HEK293 (cell line): ENCODE measurements around the gene ITGA2.

Source experiments
- CTCF ChIA-PET: fragments of 350-600 bp; formaldehyde crosslinking; extraction: SDS; loops from one replicate; lab custom pipeline; 2021; ENCODE audit warnings: antibody characterized with exemption; lab: Yijun Ruan, JAX
- POLR2A ChIA-PET: fragments of 300-600 bp; formaldehyde crosslinking; extraction: SDS; loops from one replicate; lab custom pipeline; 2020; ENCODE audit warnings: antibody characterized with exemption, inconsistent platforms; lab: Yijun Ruan, JAX
- H3K27ac ChIP-seq: fragments of 200-500 bp; sonication (Bioruptor generic); 2 replicates; pipeline ENCODE4 v1.5.1; 2014; ENCODE audit warnings: low read depth, low read length, control low read depth, inconsistent platforms; ENCODE audit errors: extremely low read depth
- H3K36me3 ChIP-seq, 2 experiments: fragments of 200-500 bp in 1 of 2; sonication (Bioruptor generic) in 1 of 2; 1 replicate in 1 of 2; 2 replicates in 1 of 2; pipeline ENCODE4 v1.5.1; 2014 to 2017; ENCODE audit warnings: inconsistent platforms in 2 of 2, low read length in 2 of 2; ENCODE audit not compliant: control insufficient read depth in 2 of 2, insufficient read depth in 1 of 2
- H3K4me1 ChIP-seq: fragments of 200-500 bp; sonication (Bioruptor generic); 2 replicates; pipeline ENCODE4 v1.5.1; 2014; ENCODE audit warnings: mild to moderate bottlenecking, low read length, inconsistent platforms; ENCODE audit not compliant: control insufficient read depth, insufficient read depth
- H3K4me3 ChIP-seq: 2 replicates; pipeline ENCODE4 v1.5.1; 2011; ENCODE audit warnings: low read depth, mild to moderate bottlenecking, control low read depth, low read length, moderate library complexity
- H3K9me3 ChIP-seq: fragments of 200-500 bp; sonication (Bioruptor generic); 2 replicates; pipeline ENCODE4 v1.5.1; 2014; ENCODE audit warnings: low read depth, low read length, inconsistent platforms; ENCODE audit not compliant: control insufficient read depth, insufficient read depth
- BCL11A ChIP-seq: fragments of 450-650 bp; formaldehyde crosslinking; IDR thresholded peaks from 2 replicates; pipeline ENCODE4 v1.5.1; 2016; ENCODE audit warnings: low read depth, missing biosample characterization, missing genetic modification characterization
- FEZF1 ChIP-seq: fragments of 450-650 bp; formaldehyde crosslinking; IDR thresholded peaks from 2 replicates; pipeline ENCODE4 v1.5.1; 2016; ENCODE audit warnings: missing biosample characterization, missing genetic modification characterization
- OSR2 ChIP-seq: fragments of 450-650 bp; formaldehyde crosslinking; IDR thresholded peaks from 2 replicates; pipeline ENCODE4 v1.5.1; 2016; ENCODE audit warnings: missing biosample characterization, missing genetic modification characterization
- PRDM4 ChIP-seq: fragments of 450-650 bp; formaldehyde crosslinking; IDR thresholded peaks from 2 replicates; pipeline ENCODE4 v1.5.1; 2017; ENCODE audit warnings: missing biosample characterization, missing genetic modification characterization
- SCRT2 ChIP-seq: fragments of 450-650 bp; formaldehyde crosslinking; IDR thresholded peaks from 2 replicates; pipeline ENCODE4 v1.5.1; 2016; ENCODE audit warnings: missing biosample characterization, missing genetic modification characterization
- SP3 ChIP-seq: fragments of 450-650 bp; formaldehyde crosslinking; IDR thresholded peaks from 2 replicates; pipeline ENCODE4 v1.5.1; 2016; ENCODE audit warnings: missing biosample characterization, missing genetic modification characterization
- SP7 ChIP-seq: fragments of 450-650 bp; formaldehyde crosslinking; IDR thresholded peaks from 2 replicates; pipeline ENCODE4 v1.5.1; 2016; ENCODE audit warnings: missing biosample characterization, missing genetic modification characterization
- TCF7L2 ChIP-seq: IDR thresholded peaks from 2 replicates; pipeline ENCODE4 v1.6.1; 2011; ENCODE audit warnings: low read depth, mild to moderate bottlenecking, inconsistent platforms, low read length, moderate library complexity, borderline replicate concordance
- ZFP41 ChIP-seq: fragments of 450-650 bp; formaldehyde crosslinking; IDR thresholded peaks from 2 replicates; pipeline ENCODE4 v1.5.1; 2016; ENCODE audit warnings: missing biosample characterization, missing genetic modification characterization, borderline replicate concordance
- ZNF155 ChIP-seq: fragments of 450-650 bp; formaldehyde crosslinking; IDR thresholded peaks from 2 replicates; pipeline ENCODE4 v1.5.1; 2016; ENCODE audit warnings: missing biosample characterization, missing genetic modification characterization
- ZNF416 ChIP-seq: fragments of 450-650 bp; formaldehyde crosslinking; IDR thresholded peaks from 2 replicates; pipeline ENCODE4 v1.5.1; 2016; ENCODE audit warnings: missing biosample characterization, missing genetic modification characterization
- ZNF561 ChIP-seq: fragments of 450-650 bp; IDR thresholded peaks from 2 replicates; pipeline ENCODE4 v1.5.1; 2018; ENCODE audit warnings: missing biosample characterization, missing genetic modification characterization, borderline replicate concordance
- ZNF585B ChIP-seq: fragments of 450-650 bp; formaldehyde crosslinking; IDR thresholded peaks from 2 replicates; pipeline ENCODE4 v1.5.1; 2016; ENCODE audit warnings: missing biosample characterization, missing genetic modification characterization
- ZNF747 ChIP-seq: fragments of 450-650 bp; formaldehyde crosslinking; IDR thresholded peaks from 2 replicates; pipeline ENCODE4 v1.5.1; 2016; ENCODE audit warnings: missing biosample characterization, missing genetic modification characterization
- ZNF837 ChIP-seq: fragments of 450-650 bp; formaldehyde crosslinking; IDR thresholded peaks from 2 replicates; pipeline ENCODE4 v1.5.1; 2016; ENCODE audit warnings: missing biosample characterization, missing genetic modification characterization
- ZNF843 ChIP-seq: fragments of 450-650 bp; formaldehyde crosslinking; IDR thresholded peaks from 2 replicates; pipeline ENCODE4 v1.5.1; 2016; ENCODE audit warnings: missing biosample characterization, missing genetic modification characterization
- ZXDB ChIP-seq: fragments of 450-650 bp; formaldehyde crosslinking; IDR thresholded peaks from 2 replicates; pipeline ENCODE4 v1.5.1; 2016; ENCODE audit warnings: missing biosample characterization, missing genetic modification characterization
- TF ChIP-seq, protein P1 (sequence below): fragments of 450-650 bp; formaldehyde crosslinking; IDR thresholded peaks from 2 replicates; pipeline ENCODE4 v1.5.1; 2016; ENCODE audit warnings: missing biosample characterization, missing genetic modification characterization
- TF ChIP-seq, protein P2 (sequence below): fragments of 450-650 bp; formaldehyde crosslinking; IDR thresholded peaks from 2 replicates; pipeline ENCODE4 v1.5.1; 2017; ENCODE audit warnings: missing biosample characterization, missing genetic modification characterization
- TF ChIP-seq, protein P3 (sequence below): fragments of 450-650 bp; formaldehyde crosslinking; IDR thresholded peaks from 2 replicates; pipeline ENCODE4 v1.5.1; 2017; ENCODE audit warnings: missing biosample characterization, missing genetic modification characterization

The ITGA2 gene

GRCh38 chr5:53032188-53032587 is 43.0 kb downstream of the ITGA2 start:
- H3K36me3 ChIP-seq = no peaks in the 10 kb centered on the region
- POLR2A ChIA-PET = no interaction called here
- TF ChIP-seq BCL11A (tag by site-specific recombination) = no peak
- TF ChIP-seq SP7 (tag by site-specific recombination) = peak; percentile 84
- TF ChIP-seq, all 188 proteins: peak for 1
- no peak overlapping the region for H3K27ac ChIP-seq
- H3K4me1 ChIP-seq = peaks cover 34% of the 10 kb centered on the region
- CTCF ChIA-PET = interaction anchor here (0.6 to 1.9 kb wide), 9 partner anchors 10 to 87 kb away, joined by 3 to 8 read pairs (median 3); no protein-coding TSS in a partner anchor
- H3K9me3 ChIP-seq = no peaks in the 10 kb centered on the region
- H3K4me3 ChIP-seq = no peak overlapping the region

GRCh38 chr5:53034832-53035231 is 45.7 kb downstream of the ITGA2 start:
- POLR2A ChIA-PET = no interaction called here

More at GRCh38 chr5:53034832-53035231, 45.7 kb downstream of the ITGA2 start:
- Histone ChIP-seq H3K36me3 (no peaks in the 10 kb centered on the region), H3K9me3 (no peaks in the 10 kb centered on the region), H3K4me3 (no peak overlapping the region), H3K27ac (no peak overlapping the region), H3K4me1 (peaks cover 42% of the 10 kb centered on the region)
- TF ChIP-seq ZXDB (0 out of 2 replicates have a peak, but pooled peaks have one; percentile 21), PRDM4 (tag by site-specific recombination) (peak; percentile 36; the same call in 1 of the 2 replicates), ZNF155 (tag by site-specific recombination) (no peak), TCF7L2 (peak; percentile 51; the same call in 1 of the 2 replicates), SCRT2 (no peak), ZNF561 (tag by site-specific recombination) (0 out of 2 replicates have a peak, but pooled peaks have one; percentile 27), ZNF837 (tag by site-specific recombination) (no peak), ZNF585B (no peak), ZFP41 (tag by site-specific recombination) (no peak), ZNF416 (tag by site-specific recombination) (no peak), ZNF843 (peak; percentile 74; the same call in 1 of the 2 replicates), ZNF747 (tag by site-specific recombination) (no peak), SP3 (tag by site-specific recombination) (no peak), OSR2 (tag by site-specific recombination) (peak; percentile 25; the same call in 1 of the 2 replicates), FEZF1 (tag by site-specific recombination) (peak; percentile 91)
- TF ChIP-seq, protein P1, sequence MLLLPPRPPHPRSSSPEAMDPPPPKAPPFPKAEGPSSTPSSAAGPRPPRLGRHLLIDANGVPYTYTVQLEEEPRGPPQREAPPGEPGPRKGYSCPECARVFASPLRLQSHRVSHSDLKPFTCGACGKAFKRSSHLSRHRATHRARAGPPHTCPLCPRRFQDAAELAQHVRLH (tag by site-specific recombination) = peak; percentile 37; the same call in 1 of the 2 replicates
- TF ChIP-seq, protein P2, sequence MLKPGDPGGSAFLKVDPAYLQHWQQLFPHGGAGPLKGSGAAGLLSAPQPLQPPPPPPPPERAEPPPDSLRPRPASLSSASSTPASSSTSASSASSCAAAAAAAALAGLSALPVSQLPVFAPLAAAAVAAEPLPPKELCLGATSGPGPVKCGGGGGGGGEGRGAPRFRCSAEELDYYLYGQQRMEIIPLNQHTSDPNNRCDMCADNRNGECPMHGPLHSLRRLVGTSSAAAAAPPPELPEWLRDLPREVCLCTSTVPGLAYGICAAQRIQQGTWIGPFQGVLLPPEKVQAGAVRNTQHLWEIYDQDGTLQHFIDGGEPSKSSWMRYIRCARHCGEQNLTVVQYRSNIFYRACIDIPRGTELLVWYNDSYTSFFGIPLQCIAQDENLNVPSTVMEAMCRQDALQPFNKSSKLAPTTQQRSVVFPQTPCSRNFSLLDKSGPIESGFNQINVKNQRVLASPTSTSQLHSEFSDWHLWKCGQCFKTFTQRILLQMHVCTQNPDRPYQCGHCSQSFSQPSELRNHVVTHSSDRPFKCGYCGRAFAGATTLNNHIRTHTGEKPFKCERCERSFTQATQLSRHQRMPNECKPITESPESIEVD (tag by site-specific recombination) = peak; percentile 85
- TF ChIP-seq, protein P3, sequence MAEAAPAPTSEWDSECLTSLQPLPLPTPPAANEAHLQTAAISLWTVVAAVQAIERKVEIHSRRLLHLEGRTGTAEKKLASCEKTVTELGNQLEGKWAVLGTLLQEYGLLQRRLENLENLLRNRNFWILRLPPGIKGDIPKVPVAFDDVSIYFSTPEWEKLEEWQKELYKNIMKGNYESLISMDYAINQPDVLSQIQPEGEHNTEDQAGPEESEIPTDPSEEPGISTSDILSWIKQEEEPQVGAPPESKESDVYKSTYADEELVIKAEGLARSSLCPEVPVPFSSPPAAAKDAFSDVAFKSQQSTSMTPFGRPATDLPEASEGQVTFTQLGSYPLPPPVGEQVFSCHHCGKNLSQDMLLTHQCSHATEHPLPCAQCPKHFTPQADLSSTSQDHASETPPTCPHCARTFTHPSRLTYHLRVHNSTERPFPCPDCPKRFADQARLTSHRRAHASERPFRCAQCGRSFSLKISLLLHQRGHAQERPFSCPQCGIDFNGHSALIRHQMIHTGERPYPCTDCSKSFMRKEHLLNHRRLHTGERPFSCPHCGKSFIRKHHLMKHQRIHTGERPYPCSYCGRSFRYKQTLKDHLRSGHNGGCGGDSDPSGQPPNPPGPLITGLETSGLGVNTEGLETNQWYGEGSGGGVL = no peak
- CTCF ChIA-PET = interaction anchor here (0.7 to 3.5 kb wide), 10 partner anchors 11 to 87 kb away, joined by 3 to 22 read pairs (median 6); no protein-coding TSS in a partner anchor
